RKO (cell line): ENCODE measurements around the gene GSG1L.

Source experiments
- DNase-seq: peaks from one replicate; pipeline ENCODE4 v3.0.0-alpha.2; 2016; ENCODE audit warnings: low spot score

Gene GSG1L

GRCh38 chr16:28063591-28064061 is at the start of gene GSG1L:
Gene GSG1L (minus strand): TSS chr16:28063714. CDS start chr16:28063424, 290 bp downstream.
- DNase-seq: no peak

DNA sequence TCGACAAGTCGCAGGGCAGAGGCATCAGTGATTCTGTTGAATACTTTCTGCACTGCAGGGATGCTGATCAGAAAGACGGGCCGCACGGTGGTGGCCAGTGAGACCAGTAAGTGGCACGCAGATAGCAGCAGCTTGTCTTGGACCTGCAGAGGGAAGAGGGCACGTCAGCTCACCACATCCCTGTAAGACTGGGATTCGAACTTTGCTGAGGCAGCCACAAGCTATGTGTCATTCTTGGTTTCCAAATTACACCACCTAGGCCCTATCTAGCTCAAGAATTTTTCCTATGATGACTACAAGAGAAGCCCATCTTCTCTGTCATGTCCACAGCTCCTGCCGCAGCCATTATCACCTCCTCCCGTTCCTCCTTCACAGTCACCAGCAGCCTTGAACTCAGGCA is 49.4 kb upstream of the GSG1L start:
- DNase-seq: no peak

GRCh38 chr16:28110977-28111376 is 47.5 kb upstream of the GSG1L start:
- no peak for DNase-seq

DNA sequence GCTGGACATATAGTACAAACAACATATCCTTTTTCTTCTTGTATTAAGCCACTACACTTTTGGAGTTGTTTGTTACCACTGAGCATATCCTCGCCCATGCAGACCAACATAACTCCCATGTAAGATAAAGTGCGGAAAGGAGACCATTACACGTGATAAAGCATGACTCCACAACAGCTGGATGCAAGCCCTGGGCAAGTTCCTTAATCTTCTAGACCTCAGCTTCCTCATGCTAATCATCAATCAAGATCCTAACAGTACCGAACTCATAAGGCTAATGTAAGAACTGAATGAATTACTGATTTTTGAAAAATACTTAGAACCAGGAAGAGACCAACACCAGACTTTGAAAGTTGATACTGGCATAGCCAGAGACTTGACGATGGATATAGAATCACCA is 47.0 kb upstream of the GSG1L start:
- DNase-seq: no peak

DNA sequence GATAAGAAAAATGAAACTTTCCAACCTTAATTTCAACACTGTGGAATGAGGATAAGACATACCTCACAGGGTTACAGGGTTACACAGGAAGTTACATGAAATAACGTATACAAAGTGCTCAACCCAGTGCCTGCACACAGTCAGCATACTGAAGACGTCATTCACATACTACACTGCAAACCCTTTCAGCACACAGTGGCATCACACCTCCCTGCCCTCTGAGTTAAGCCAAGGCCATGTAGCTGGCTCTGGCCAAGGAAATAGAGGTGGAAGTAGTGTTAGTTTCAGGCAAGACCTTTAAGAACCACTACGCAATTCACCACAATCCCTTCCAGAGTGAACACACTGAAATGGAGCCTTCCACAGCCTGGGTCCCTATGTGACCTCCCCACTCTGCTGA is 46.6 kb upstream of the GSG1L start:
- no peak for DNase-seq

DNA sequence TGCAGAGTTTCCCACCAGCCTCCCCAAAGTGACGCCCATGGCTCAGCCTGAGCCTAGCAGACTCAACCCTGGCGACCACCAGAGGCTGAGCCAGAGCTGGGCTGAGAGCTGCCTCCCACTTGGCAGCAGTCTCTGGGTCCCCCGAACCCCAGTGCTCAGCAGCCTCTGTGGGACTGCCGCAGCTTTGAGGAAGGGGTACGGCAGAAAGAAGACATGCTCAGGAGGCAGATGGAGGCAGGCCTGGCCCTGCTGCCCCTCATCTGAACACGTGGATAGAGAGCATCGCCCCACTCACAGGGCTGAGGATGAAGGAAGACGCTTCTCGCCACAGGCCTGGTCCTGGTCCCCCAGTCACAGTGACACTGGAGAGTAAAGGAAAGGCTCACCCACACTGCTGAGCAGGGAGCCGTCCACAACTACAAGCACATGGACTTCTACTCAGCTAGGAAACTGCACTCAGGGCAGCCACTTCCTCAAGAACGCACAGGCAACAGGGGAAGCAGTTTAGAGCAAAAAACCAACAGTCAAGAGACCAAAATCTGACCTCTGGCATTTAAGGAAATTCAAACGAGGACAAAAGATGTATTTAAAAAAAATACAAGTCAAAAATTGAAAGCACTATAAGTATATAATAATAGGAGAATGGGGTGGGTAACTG is 45.2 kb upstream of the GSG1L start:
- DNase-seq: no peak

DNA sequence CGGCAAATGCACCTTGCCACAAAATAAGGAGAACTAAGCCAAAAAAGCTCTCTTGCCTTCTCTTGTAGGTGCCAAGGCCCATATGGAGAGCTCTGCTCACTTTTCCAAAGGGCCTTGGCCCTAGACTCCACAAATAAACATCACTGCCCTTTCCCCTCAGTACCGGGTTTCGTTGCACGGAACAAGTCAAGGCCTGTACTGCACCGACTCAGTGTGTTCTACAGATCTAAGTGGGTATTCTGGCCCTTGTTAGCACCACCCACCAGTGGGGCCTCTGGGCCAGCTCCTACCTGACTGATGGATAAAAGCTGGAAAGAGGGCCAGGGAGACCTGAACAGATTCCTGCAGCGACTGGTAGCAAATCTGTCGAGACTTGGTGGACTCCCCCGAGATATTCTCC is 43.7 kb upstream of the GSG1L start:
- DNase-seq: no peak

DNA sequence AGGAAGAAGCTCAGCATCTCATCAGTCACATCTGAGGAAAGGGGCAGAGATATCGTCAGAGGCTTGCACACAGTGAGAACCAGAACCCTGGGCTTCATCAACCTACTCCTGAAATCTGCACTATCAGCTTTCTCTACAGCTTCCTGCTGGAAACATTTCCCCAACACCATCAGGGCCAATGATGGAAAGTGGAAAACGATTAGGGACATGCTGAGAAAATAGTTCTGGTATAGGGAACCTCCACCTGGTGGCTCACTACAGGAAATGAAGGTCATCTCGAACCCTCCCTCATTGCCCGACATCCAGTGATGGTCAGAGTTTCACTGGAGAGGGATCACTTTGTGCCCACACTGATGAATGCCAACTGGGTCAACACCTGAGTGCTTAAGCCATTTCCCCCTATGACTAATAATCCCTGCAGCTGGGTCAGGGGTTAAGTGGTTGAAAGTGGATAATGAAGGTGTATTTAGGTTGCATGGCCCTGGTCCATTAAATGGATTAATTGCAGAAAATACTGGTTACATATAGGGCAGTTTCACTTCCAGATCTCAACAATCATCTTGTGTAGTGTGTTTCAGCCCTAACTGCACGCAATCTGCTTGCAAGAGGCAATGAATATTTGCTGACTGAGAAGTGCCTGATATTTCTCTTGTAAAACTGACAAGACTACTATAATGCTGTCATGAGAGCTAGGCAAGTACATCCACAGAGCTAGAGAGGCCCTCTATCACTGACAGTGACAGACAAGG is 43.1 kb upstream of the GSG1L start:
- DNase-seq: no peak

DNA sequence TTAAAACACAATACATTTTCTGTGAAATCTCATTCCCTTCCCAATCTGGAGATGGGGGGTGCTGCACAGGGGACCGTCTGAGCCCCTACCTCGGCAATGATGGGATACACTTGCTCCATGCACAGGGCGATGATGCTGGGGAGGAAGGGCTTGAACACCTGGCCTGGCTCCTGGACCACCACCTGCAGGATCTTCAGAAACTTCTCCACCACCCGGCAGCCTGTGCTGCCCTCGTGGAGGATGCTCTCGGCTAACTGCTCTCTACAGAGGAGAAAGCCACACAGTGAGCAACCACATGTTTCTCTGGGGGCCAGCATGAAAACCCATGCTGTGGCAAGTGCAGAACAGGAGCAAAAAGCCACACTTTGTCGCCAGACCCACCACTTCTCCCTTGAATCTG is 42.4 kb upstream of the GSG1L start:
- DNase-seq: no peak

- no peak for DNase-seq
These were observed 41.8 kb upstream of the GSG1L start for GRCh38 chr16:28105297-28105696.

DNA sequence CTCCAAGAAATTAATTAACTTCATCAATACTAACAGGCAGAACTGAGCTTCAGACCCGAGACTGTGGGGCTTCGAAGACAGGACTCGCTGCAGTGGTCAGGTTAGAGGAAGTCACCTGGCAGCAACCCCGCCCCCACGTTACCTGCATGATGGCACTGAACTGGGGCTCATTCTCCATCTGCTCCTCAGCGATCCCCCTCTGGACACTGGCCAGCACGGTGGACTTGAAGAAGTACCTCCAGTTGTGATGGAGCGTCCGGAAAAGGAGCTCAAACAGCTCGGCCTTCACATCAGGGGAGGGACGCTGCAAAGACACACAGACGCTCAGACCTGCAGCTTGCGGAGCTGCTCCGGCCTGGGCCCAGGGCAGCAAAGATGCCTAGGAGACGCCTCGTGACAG is 40.9 kb upstream of the GSG1L start:
- no peak for DNase-seq

- no peak for DNase-seq
These were observed 40.1 kb upstream of the GSG1L start for GRCh38 chr16:28103516-28104170.

- DNase-seq: no peak
These were observed 38.0 kb upstream of the GSG1L start for GRCh38 chr16:28101533-28101890.

GRCh38 chr16:28100810-28101532 is 37.5 kb upstream of the GSG1L start:
- DNase-seq: no peak

DNA sequence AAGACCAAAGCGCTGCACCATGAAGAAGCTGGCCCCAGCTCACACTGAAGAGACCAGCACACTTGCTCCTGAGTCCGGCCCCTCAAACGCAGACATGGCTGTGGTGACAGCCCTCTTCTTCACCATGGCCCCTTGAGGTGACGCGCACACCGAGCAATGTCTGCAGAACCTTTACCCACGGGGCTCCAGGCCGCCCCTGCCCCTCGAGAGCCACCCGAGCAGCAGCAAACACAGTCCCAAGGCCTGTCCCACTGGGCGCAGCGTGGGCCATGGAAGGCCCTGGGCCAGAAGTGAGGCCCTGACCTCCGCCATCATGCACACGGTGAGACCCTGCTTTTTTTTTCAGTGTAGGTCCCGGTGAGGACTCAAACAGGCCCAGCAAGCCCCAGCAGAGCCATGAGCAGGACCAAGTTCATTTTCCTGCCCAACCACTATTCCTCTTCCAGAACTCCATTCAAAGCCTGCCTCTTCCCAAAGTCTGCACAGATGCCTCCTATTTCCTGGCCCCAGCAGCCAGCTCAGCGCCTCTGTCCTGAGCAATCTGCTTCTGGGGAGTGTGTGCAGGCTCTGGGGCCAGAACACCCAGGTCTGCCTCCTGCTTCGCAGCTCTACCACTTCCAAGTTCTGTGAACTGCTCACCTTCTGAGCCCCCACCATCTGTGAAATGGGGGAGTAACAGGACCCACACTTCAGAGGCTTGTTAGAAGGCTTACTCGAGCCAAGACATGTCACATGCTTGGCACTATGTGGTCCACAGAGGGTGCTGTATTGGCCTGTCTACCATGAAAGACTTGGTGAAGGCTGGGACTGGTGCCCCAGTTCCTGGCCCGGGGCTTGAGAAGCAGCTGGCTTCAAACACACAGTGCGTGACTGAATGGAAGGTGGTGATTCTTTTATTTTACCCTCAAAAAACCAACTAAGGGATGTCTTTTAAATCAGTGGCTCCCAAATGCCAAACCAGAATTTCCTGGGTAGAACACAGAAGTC is 35.7 kb upstream of the GSG1L start:
- no peak for DNase-seq

DNA sequence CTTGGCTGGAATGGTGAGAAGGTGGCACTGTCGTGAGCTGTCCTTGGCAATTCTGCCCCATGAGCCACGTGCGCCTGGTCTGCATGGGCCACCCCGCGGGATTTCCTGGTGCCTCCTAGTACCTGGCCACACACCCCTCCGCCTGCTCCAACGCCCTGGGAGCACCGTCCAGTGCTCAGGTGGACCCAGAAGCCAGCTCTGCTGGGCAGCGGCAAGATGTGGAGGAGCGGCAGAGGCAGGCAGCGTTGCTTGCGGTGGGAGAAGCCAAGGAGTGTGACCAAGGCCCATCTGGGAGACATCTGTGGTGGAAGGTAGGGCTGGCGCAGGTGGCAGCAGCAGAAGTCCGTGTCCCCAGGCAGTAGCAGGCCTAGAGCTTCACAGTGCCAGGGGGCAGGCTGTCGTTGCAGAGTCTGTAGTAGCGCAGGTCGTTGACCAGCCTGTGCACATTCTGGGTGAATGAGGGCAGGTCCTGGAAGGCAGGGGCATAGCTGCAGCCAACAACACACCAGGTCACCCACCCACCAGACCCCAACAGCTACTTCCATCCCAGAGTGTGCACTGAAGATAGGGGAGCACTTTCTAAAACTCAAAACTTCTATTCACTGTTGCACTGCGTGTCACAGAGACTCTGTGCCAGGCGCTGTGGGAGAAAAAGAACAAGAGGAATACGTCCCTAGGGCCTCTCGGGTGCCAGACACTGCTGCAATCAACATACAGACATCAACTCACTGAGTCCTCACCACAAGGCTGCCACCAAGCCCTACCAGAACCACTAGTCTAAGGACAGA is 34.9 kb upstream of the GSG1L start:
- no peak for DNase-seq

GRCh38 chr16:28096983-28097899 is 33.7 kb upstream of the GSG1L start:
- DNase-seq: no peak

GRCh38 chr16:28093385-28093725 is 29.8 kb upstream of the GSG1L start:
- no peak for DNase-seq

DNA sequence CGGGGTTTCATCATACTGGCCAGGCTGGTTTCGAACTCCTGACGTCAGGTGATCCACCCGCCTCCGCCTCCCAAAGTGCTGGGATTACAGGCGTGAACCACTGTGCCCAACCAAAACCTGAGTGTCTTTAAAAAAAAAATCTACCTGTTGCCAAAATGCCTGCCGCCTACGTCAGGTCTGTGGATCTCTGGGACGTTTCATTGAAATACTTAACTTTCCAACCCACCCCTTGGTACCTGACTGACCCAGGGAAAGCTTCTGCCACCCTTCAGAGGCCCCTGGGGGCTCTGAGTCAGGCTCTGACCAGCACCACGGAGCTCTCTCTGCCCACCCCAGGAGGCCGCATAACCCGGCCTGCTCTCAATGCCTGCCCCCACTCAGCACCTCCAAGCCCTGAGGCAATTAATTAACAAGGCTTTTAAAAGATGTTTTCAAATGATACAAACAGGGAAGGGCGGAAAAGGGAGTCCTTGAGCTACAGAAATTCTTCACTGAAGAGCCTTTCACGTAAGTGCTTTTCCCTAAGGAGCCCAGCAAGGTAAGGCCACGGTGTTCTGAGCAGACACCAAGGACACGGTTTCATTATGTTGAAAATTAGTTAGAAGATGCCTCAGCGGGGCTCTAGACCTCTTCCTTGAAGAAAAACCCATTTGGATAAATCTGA is 29.3 kb upstream of the GSG1L start:
- DNase-seq: no peak
